Panc1 (cell line): ENCODE data around the gene TP63. TPM values are rescaled to one million over a fixed set of nuclear protein-coding genes. Genes with fewer than 3 reads are reported as not detected.
A peak's percentile ranks its signal among the peaks of the same experiment; 100 is the strongest.

Experiments
- ATAC-seq: fragments of 200-7000 bp; cut with Tn5 transposase; 2 replicates; pipeline ENCODE4 v1.9.1; 2020; ENCODE audit warnings: mild to moderate bottlenecking, moderate library complexity
- BruUV-seq: library from RNA; stranded (reverse); fragments of 400-500 nt; replicated peaks from 2 replicates; lab custom pipeline; 2021; lab: Mats Ljungman, UMichigan
- CTCF ChIA-PET: fragments of 300-600 bp; sonication (Branson Sonifier 250); formaldehyde crosslinking; loops from one replicate; lab custom pipeline; 2022; ENCODE audit warnings: antibody characterized with exemption; lab: Charles Lee
- POLR2A ChIA-PET: fragments of 300-600 bp; sonication (Branson Sonifier 250); formaldehyde crosslinking; loops from one replicate; lab custom pipeline; 2022; ENCODE audit warnings: antibody characterized with exemption; lab: Charles Lee
- DNase-seq: peaks from one replicate; pipeline ENCODE4 v3.0.0-alpha.2; 2010; ENCODE audit warnings: low read depth, low spot score
- H3K27ac ChIP-seq: 2 replicates; pipeline ENCODE4 v1.5.1; 2011; ENCODE audit warnings: mild to moderate bottlenecking, low read length, inconsistent platforms
- H3K27me3 ChIP-seq: fragments of 200-500 bp; sonication (Bioruptor generic); 2 replicates; pipeline ENCODE4 v1.6.0; 2014; ENCODE audit warnings: low read length, inconsistent platforms; ENCODE audit not compliant: control insufficient read depth, insufficient read depth
- H3K36me3 ChIP-seq: fragments of 200-500 bp; sonication (Bioruptor generic); 2 replicates; pipeline ENCODE4 v1.5.1; 2014; ENCODE audit warnings: inconsistent platforms, mild to moderate bottlenecking, low read length, moderate library complexity; ENCODE audit not compliant: control insufficient read depth, insufficient read depth
- H3K4me1 ChIP-seq: 2 replicates; pipeline ENCODE4 v1.5.1; 2011; ENCODE audit warnings: inconsistent platforms, mild to moderate bottlenecking, low read length, moderate library complexity; ENCODE audit not compliant: control insufficient read depth, insufficient read depth
- H3K4me3 ChIP-seq, 2 experiments: 2 replicates each; pipeline ENCODE4 v1.5.1; 2011 to 2012; ENCODE audit warnings: low read depth in 2 of 2, low read length in 2 of 2, mild to moderate bottlenecking in 2 of 2, inconsistent platforms in 1 of 2, moderate library complexity in 1 of 2
- H3K9me3 ChIP-seq: fragments of 200-500 bp; sonication (Bioruptor generic); 2 replicates; pipeline ENCODE4 v1.5.1; 2014; ENCODE audit warnings: low read depth, mild to moderate bottlenecking, inconsistent platforms, low read length, moderate library complexity; ENCODE audit not compliant: control insufficient read depth, insufficient read depth
- POLR2AphosphoS5 ChIP-seq: IDR thresholded peaks from 2 replicates; pipeline ENCODE4 v1.6.1; 2012; ENCODE audit warnings: mild to moderate bottlenecking, low read depth, low read length, moderate library complexity
- SIN3A ChIP-seq: IDR thresholded peaks from 2 replicates; pipeline ENCODE4 v1.6.1; 2012; ENCODE audit warnings: low read depth, mild to moderate bottlenecking, low read length, moderate library complexity, borderline replicate concordance; ENCODE audit not compliant: insufficient read depth
- TCF7L2 ChIP-seq: IDR thresholded peaks from 2 replicates; pipeline ENCODE4 v1.6.1; 2011; ENCODE audit warnings: mild to moderate bottlenecking, low read depth, low read length, inconsistent platforms
- in situ Hi-C: cut with HindIII; loops from 2 replicates; pipeline ENCODE4 v1.10.0; 2016; ENCODE audit warnings: low sequenced_read_pairs, low pct_unique_long_range_greater_than_20kb
- intact Hi-C: fragments of 100-400 bp; cut with micrococcal nuclease; formaldehyde crosslinking; loops from one replicate; pipeline ENCODE4 v1.10.0; 2022; ENCODE audit not compliant: unreplicated experiment
- total RNA-seq: library from RNA; stranded (reverse); gene quantifications from one replicate; pipeline ENCODE4 v1.2.1, GENCODE V29; 2021; ENCODE audit not compliant: unreplicated experiment
- TF ChIP-seq, protein P1 (sequence below): fragments of 450-650 bp; IDR thresholded peaks from 2 replicates; pipeline ENCODE4 v1.5.1; 2017; ENCODE audit warnings: mild to moderate bottlenecking
- TF ChIP-seq, protein P2 (sequence below), 2 experiments: IDR thresholded peaks; 2 replicates each; pipeline ENCODE4 v1.6.1; 2011 to 2012; ENCODE audit warnings: low read depth in 2 of 2, control low read depth in 1 of 2, low read length in 1 of 2, mild to moderate bottlenecking in 1 of 2, moderate library complexity in 1 of 2; ENCODE audit not compliant: insufficient read depth in 1 of 2

The TP63 gene
- total RNA-seq, 1 experiment from 2014 or later, result 0.51 TPM

DNA sequence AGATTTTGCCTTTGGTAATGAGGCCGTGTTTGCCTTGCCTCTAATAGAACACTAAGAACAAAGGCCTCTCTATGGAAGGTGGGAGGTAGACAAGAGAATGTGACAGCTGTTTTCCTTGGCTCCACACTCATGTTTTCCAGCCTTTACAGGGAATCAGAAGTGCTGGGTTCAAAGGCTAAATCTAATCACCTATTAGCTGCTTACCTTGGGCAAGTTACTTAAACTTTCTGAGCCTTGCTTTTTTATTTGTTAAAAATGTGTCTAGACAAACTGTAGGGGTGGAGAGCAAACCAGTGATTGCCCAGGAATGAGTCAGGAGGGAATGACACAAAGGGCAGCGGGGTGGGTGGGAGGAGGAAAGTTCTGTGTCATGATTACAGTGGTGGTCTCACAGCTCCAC, 310.5 kb downstream of the TP63 start:
- POLR2A ChIA-PET, result no interaction called here
- TF ChIP-seq TCF7L2, result peak; percentile 65; the same call in 1 of the 2 replicates
- TF ChIP-seq, protein P1, sequence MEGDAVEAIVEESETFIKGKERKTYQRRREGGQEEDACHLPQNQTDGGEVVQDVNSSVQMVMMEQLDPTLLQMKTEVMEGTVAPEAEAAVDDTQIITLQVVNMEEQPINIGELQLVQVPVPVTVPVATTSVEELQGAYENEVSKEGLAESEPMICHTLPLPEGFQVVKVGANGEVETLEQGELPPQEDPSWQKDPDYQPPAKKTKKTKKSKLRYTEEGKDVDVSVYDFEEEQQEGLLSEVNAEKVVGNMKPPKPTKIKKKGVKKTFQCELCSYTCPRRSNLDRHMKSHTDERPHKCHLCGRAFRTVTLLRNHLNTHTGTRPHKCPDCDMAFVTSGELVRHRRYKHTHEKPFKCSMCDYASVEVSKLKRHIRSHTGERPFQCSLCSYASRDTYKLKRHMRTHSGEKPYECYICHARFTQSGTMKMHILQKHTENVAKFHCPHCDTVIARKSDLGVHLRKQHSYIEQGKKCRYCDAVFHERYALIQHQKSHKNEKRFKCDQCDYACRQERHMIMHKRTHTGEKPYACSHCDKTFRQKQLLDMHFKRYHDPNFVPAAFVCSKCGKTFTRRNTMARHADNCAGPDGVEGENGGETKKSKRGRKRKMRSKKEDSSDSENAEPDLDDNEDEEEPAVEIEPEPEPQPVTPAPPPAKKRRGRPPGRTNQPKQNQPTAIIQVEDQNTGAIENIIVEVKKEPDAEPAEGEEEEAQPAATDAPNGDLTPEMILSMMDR, result no peak
- peaks cover 5% of the 10 kb centered on the region for H3K4me1 ChIP-seq
- no TSS peak for BruUV-seq
- DNase-seq, result no peak
- CTCF ChIA-PET, result interaction anchor here (1.0 kb wide), 1 partner anchor 117 kb away, joined by 3 read pairs; no protein-coding TSS in a partner anchor
- H3K27me3 ChIP-seq, result no peaks in the 10 kb centered on the region
- no peak overlapping the region for H3K4me3 ChIP-seq
- H3K9me3 ChIP-seq, result no peaks in the 10 kb centered on the region
- in situ Hi-C loops, result no loop called here
- intact Hi-C loops, result loop anchor here (10.0 kb wide), 1 partner anchor 147 kb away; no protein-coding TSS in a partner anchor
- no peak overlapping the region; the same call in 1 of the 2 replicates for H3K27ac ChIP-seq
- H3K36me3 ChIP-seq, result no peaks in the 10 kb centered on the region
- ATAC-seq, result peak; percentile 17; the same call in 1 of the 2 replicates

DNA sequence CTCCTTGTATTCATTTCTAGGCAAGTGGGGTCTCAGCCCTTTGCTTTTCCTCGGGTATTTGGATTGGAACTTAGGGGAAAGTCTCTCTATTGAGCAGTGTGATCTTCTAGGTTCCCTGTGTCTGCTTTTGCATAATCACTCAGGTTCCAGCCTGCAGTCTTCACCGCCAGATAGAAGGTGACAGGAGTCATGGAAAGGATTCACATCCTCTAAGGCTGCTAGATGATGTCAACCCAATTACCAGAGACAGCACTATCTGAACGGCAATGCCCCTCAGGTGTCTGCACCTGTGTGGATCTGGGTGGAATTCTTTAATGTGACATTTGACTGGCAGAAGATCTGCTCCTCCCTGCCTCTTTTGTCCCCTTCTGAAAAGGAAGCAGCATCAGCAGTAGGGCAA, 311.8 kb downstream of the TP63 start:
- POLR2A ChIA-PET, result no interaction called here
- in situ Hi-C loops (no loop called here), intact Hi-C loops (loop anchor here (10.0 kb wide), 1 partner anchor 148 kb away; no protein-coding TSS in a partner anchor)
- no peak overlapping the region for H3K4me3 ChIP-seq
- H3K36me3 ChIP-seq, result no peaks in the 10 kb centered on the region
- ATAC-seq, result no peak
- CTCF ChIA-PET, result no interaction called here
- TF ChIP-seq POLR2AphosphoS5 (no peak), SIN3A (no peak), TCF7L2 (no peak)
- TF ChIP-seq, protein P2, sequence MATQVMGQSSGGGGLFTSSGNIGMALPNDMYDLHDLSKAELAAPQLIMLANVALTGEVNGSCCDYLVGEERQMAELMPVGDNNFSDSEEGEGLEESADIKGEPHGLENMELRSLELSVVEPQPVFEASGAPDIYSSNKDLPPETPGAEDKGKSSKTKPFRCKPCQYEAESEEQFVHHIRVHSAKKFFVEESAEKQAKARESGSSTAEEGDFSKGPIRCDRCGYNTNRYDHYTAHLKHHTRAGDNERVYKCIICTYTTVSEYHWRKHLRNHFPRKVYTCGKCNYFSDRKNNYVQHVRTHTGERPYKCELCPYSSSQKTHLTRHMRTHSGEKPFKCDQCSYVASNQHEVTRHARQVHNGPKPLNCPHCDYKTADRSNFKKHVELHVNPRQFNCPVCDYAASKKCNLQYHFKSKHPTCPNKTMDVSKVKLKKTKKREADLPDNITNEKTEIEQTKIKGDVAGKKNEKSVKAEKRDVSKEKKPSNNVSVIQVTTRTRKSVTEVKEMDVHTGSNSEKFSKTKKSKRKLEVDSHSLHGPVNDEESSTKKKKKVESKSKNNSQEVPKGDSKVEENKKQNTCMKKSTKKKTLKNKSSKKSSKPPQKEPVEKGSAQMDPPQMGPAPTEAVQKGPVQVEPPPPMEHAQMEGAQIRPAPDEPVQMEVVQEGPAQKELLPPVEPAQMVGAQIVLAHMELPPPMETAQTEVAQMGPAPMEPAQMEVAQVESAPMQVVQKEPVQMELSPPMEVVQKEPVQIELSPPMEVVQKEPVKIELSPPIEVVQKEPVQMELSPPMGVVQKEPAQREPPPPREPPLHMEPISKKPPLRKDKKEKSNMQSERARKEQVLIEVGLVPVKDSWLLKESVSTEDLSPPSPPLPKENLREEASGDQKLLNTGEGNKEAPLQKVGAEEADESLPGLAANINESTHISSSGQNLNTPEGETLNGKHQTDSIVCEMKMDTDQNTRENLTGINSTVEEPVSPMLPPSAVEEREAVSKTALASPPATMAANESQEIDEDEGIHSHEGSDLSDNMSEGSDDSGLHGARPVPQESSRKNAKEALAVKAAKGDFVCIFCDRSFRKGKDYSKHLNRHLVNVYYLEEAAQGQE (IDR thresholded peaks at IDR 0.05; ENCODE audit: insufficient read depth in 1 of 2, low read depth in 2 of 2, low read length in 1 of 2), result no peak
- TF ChIP-seq, protein P1, result no peak
- H3K4me1 ChIP-seq, result peaks cover 5% of the 10 kb centered on the region
- H3K27ac ChIP-seq, result no peak overlapping the region; the same call in 1 of the 2 replicates
- no TSS peak for BruUV-seq
- no peaks in the 10 kb centered on the region for H3K9me3 ChIP-seq
- DNase-seq, result no peak
- H3K27me3 ChIP-seq, result no peaks in the 10 kb centered on the region
